DMS79 (cell line): ENCODE measurements around the gene SRRM2.

Experiments
- DNase-seq: peaks from one replicate; lab custom pipeline; 2025; lab: John Stamatoyannopoulos, UW

Gene SRRM2

DNA sequence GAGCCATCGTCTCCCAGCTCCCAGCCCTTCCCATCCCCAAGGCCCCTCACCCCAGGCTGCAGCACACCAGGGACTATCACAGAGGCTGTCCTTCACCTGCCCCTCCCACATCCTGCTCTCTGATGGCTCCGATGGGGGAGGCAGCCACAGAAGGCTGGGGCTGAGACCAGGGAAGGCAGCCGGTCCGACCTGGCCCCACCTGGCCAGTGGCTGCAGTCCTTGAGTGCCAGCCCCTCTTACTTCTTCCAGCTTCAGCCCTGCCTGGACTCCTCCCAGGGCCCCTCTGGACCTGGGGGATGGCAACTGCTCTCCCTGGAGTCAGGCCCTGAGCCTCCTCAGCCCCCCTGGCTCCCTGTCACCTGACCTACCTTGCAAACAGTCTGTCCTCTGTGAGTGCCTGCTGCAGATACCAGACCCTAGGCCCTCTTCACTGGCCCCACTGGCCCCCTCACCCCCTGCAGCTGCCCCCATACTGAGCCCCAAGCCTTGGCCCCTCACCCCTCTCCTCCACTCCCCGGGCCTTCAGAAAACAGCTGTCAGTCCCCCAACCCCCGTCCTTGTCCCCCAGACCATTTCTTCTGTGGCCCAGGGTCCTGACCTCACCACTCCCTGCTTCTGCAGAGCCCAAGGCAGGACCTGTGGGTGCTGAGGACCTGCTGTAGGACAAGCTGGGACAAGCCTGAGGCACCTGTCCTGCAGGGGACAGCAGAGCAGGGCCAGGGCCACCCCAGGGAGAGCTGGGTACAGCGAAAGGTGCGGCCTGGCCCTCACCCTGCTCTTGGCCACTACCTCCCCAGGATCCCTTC, 12.6 kb upstream of the SRRM2 start:
- DNase-seq: no peak

DNA sequence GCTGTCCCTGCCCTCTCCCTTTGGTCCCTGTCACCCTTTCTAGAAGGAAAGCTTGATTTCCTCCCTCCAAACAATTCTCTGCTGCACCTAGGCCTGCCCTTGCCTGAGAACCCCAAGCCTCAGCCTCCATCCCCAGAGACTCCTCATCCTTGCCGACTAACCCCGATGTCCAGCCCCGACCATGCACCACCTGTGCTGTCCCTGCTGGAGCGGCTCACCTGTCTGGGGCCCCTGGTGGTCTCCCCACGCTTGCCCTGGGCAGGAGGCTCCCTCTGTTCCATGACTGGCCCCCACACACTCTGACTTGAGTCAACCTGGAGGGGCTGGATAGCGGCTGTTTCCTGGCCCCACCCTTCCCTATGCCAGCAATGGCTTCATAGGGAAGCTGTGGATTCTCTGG, 12.0 kb upstream of the SRRM2 start:
- no peak for DNase-seq

DNA sequence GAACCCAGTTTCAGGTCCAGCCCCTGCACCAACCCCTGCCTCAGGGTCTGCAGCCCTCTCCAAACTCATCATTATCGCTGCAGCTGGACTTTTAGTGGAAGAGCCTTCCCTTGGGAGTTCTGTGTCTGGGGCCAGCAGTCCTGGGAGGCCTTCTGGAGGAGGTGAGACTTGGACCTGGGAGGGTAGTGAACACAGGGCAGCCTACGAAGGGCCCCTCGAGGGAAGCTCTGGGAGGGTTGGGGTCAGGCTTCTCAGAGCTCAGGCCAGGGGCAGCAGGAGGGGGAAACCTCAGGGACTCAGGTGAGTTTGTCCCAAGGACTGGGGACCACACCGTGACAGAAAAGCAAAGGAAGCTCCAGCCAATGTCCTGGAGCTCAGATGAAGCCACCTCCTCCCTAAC, 11.3 kb upstream of the SRRM2 start:
- DNase-seq: no peak

DNA sequence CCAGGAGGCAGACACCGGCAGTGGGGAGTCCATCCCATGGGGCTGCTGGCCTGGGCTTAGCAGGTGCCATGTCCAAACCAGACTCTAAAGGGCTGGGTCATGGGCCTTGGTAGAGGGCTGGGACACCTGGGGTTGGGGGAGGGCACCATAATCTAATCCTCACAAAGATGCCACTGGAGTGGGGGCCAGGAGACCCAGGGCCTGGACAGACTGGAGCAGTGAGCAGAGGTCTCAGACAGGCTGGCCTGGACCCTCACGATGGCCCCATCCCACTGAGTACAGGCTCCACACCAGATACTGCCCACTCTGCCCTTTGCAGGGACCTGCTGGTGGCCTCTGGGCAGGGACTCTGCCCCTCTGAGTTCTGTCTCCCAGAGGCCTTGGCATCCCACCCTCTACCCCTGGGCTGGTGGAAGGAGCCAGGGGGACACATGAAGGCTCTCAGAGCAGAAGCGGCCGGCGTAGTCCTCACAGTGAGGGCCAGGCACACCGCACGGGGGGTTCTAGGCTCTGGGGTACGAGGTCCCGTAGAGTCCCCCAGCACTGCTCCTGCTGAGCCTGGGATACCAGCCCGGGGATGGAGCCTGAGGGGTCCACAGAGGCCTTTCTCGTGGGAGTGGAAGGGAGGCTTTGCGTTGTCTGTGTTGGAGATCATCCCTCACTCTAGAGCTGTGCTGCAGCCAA, 10.0 kb upstream of the SRRM2 start:
- DNase-seq: no peak

DNA sequence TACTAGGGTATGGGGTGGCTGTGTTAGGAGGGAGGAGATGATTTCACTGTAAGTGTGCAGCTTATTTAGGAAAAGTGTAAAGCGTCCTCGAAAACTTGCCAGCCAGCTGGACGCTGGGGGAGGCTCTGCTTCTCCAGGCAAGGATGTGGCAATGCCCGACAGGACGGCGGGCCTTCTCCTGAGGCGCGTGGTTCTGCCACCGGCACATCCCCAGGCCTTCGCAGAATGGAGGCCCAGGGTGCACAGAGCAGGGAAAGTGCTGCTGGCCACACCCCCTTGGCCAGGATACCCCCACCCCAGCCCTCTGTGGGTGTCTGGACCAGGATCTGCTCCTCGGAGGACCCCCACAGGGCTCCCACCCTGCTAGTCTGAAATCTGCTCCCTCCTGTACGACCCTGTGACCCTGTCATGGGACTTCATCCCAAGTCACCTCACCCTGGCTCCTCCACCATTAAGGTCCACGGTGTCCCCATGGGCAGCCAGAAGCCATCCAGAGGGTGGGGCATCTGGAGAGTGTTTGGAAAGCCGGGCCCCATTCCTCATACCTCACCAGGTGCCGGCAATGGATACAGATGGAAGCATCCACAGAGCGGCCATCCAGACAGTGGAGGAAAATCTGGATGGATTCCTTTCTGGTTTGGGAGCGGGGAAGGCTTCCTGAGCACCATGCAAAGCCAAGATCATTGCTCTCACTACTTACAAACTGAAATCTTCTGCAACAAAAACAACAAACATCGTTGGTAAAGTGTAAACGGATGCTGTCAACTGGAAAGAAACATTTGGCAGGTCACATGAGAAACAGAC, 9.2 kb upstream of the SRRM2 start:
- no peak for DNase-seq

DNA sequence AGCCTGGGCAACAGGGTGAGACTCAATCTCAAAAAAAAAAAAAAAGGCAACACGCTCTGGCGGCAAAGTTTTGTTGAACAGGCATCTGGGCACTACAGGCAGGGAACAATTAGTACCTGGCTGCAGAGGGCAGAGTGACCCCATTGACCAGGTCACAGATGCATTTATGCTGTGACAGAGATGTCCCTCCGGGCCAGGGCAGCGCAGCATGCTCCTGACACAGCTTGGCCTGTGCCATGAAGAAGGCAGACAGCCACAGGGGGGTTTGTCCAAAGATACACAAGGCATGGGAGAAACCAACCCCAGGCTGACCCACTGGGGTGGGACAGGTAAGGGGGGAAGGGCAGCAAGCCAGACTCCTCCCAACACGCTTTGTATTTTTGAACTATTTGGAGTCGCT, 7.7 kb upstream of the SRRM2 start:
- no peak for DNase-seq

DNA sequence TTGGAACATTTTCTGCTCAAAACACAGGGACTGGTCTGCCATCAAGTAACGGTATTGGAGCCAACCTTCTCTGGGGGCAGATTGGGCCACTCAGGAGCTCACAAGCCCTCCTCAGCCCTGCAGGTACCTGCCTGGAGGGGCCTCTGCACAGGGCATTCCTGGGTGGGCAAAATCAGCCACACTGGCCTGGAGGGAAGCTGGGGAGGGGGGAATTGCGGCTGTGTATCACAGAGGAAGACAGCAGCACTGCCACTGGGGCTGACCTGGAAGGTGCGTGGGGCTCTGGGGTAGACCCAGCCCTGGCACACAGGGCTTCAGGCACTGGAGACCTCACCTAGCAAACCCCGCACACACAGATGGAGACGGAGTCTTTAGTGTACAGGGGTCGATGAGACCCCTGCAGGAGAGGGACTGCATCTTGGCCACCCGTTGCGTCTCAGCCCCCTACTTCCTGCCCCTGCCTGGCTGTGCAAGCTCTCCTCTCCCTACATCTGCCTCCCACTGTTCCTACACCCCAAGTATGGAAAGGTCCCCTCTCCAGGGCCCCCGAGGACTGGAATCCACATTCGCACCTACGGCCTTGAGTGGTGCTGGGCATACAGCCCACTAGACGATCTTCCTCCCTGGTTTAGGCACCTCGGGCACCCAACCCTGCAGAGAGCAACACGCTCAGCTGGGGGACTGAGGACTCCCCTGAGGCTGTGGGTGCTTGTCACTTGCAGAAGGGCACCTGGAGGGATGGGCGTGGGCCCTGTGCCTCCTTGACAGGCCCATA, 7.1 kb upstream of the SRRM2 start:
- no peak for DNase-seq

DNA sequence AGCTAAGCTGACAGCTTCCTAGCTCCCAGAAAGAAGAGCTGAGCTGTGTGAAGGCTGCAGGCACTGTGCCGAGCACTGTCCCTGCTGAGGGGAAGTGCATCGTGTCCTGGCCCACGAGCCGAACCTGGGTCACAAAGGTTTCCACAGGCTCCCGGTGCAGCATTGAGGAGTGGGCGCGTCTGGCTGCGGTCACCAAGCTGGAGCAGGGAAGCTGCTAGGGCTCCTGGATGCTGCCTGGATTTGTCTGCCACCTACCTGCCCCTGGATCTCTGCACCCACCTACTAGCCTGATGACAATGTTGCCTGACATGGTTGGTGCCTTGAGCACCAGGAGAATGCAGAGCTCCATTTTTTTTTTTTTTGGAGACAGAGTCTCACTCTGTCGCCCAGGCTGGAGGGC, 6.5 kb upstream of the SRRM2 start:
- no peak for DNase-seq

DNA sequence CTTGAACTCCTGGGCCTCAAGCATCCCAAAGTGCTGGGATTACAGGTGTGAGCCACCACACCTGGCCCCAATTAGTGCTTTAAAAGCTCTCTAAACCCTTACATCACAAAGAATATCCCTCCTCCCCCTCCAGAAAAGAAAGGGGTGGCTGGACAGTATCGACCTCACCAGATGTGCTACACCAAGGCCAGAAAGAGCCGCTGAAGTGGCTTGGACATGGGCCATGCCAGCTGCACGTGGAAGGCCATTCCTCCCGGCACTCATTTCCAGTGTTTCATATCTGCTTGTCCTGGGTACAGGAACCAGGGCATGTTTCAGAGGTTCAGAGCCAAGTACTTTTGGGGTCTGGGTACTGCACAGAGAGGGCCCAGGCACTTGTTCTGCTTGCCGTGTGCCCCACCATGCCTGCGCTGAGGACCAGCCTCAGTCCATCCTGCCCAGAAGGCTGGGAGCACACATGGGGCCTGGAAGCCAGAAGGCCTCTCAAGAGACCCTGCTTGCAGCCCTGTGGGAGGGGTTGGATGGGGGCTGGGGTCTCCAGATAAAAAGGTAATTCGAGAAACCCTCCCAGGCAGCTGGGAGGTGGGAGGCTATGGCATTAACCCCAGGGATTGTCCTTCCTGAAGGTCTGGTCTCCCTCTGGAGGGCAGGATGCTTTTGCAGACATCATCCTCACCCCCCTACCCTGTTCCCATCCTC, 3.5 kb upstream of the SRRM2 start:
- DNase-seq: no peak

DNA sequence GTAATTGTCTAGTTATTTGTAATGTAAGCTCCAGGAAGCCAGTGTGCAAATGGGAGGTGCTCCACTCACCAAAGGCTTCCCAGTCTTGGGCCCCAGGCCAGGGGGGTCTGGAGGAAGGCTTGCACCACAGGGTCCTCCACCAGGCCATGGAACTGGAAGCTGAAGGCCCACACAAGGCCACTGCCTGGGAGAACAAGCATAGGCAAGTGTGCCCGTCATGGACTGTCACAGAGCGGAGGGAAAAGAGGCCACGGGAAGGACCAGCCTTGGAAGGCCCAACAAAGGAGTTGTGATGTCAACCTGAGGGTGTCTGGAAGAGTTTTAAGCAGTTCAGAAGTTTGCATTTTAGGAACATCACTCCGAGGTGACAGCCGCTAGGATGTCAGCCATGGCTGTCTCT, 3.0 kb upstream of the SRRM2 start:
- DNase-seq: no peak

DNA sequence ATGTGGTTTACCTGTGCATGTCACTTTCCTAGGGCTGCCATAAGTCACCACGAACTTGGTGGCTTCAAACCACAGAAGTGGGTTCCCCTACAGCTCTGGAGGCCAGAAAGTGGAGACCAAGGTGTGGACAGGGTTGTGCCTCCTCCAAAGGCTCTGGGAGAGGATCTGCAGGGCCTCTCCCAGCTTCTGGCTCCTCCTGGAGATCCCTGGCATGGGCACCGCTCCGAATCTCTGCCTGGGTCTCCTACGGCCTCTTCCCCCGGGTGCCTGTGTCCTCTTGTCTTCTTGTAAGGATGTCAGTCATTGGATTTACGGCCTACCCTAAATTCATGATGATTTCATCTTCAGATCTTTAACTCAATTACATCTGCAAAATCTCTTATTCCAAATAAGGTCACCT, 2.5 kb upstream of the SRRM2 start:
- DNase-seq: no peak

DNA sequence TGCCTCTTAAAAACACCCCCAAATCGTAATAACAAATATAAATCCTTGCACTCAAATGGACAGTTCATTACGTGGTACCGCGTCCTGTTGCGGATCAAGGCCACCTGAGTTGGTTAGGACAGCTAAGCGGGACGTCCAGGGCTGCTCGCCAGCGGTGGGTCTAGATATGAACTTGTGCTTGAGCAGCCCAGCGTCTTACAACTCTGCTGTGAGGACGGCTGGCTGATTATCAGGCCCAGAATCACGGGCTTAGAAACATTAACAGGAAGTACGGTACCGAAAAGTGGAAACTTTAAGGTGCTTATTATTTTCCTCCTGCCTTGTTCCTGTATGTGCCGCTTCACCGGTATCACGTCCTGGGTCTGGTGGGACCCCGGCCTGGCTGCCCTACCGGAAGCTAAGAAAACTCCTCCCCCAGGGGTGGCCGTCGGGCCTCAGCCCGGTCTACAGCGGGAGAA, 832 bp upstream of the SRRM2 start:
- DNase-seq: no peak

DNA sequence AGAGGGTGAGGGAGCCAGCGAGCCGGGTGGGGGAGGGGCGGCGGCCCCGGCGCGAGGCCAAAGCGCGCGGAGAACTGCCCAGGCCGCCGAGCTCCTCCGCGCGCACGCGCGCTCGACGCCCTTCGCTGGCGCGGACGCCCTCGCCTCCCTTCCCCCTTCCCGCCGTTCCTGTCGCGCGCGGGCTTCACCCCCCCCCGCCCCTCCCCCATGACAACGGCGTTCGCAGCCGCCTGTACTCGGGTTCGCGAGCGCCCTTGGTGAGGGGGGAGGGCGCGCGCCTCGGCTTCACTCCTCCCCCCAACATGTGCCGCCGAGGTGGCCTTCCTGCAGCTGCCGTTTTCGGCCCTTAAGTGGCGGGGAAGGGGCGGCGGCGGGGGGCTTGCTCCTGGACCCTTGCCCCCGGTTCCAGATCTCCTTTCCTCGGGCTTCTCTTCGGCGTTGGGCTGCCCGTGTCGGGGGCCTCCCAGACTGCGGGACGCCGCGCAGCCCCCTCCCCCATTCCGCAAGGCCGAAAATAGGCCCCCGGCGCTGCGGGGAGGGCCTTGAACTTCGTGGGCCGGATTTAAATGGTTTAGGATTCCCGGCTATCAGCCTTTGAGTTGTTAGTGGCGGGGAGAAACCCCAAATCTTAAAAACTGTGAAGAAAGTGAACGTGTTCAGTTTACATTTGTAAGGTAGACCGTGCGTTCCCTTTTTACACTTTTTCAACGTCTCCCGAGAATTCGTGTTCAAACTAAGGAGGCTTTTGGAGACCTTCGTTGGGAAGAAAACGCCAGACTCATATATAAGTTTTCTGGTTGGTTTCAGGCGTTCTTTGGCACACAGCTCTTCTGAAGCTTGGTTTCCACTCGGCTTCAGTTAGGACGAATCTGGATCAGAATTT, 653 bp downstream of the SRRM2 start:
- DNase-seq: peak; percentile 57

DNA sequence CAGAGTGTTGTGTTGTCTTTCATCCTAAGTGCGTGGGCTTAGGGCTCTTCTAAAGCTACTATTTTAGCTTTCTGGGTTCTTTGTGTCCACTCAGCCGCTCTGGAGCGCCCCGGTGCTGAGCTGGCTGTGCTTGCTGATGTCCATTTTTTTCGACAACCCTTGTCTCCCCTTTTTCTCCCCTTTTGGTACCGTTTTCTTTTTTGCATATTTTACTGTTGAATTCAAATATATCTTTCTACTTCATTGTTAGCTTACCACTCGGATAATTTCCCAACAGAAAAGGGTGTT, 1.2 kb downstream of the SRRM2 start:
- no peak for DNase-seq

DNA sequence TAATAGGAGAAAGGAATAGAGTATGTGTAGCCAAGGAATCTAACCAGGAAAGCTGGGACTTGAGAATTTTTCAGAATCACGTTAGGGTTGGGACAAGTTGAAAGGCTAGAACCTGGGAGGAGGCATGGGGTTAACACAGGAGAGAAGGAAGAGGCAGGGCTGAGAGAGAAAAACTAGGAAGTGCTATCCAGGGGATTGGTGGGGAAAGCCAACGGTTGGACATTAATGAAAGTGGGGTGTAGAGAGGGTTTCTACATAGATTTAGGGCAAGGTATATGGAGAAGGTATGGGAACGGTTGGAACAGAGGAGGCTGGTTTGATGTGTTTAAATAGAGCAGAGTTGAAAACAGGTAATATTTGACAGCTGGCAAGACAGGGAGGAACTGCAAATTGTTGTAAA, 2.7 kb downstream of the SRRM2 start:
- DNase-seq: no peak

DNA sequence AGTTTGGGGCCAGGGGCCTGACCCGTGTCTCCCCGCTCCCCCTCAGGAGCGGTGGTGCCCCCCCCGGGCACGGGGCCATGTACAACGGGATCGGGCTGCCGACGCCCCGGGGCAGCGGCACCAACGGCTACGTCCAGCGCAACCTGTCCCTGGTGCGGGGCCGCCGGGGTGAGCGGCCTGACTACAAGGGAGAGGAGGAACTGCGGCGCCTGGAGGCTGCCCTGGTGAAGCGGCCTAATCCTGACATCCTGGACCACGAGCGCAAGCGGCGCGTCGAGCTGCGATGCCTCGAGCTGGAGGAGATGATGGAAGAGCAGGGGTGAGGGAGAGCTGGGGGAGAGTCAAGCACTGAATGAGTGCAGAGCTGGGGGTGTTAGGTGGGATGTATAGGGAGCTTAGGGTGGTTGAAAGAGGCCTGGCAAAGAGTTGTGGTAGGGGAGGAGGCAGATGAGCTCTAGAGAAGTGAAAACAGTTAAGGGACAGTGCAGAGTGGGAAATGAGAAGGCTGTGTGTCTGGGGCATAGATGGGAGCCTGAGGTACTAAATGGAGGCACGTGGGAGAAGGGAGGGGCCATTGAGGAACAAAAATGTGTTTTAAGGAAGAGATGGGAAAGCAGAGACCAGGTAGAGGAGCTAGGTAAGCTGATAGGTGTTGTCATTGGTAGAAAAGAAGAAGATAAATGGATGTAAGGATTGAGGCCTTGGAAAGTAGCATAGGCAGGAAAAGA, 4.0 kb downstream of the SRRM2 start:
- DNase-seq: no peak

DNA sequence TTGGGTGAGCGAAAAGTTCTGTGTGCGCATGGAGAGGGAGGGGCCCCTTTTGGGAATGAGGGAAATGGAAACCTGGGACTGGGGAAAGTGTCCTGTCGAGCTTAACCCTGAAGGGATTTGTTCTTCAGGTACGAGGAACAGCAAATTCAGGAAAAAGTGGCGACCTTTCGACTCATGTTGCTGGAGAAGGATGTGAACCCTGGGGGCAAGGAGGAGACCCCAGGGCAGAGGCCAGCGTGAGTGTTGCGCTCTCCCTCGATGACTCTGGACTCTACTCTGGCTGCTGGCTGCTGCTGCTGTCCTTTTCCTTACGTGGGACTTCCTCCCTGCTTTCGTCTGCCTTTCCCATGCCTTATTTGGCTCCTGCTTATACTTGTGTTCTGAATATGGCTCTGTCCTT, 4.9 kb downstream of the SRRM2 start:
- no peak for DNase-seq

DNA sequence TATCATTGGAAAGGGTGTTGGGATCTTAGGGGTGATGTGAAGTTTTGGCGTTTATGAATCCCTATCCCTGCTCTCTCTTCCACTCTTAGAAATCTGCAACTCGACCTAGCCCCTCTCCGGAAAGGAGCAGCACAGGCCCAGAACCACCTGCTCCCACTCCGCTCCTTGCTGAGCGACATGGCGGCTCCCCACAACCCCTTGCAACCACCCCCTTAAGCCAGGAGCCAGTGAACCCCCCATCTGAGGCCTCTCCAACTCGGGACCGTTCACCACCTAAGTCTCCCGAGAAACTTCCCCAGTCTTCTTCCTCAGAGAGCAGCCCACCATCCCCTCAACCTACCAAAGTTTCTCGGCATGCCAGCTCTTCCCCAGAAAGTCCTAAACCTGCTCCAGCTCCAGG, 9.0 kb downstream of the SRRM2 start:
- no peak for DNase-seq

DNA sequence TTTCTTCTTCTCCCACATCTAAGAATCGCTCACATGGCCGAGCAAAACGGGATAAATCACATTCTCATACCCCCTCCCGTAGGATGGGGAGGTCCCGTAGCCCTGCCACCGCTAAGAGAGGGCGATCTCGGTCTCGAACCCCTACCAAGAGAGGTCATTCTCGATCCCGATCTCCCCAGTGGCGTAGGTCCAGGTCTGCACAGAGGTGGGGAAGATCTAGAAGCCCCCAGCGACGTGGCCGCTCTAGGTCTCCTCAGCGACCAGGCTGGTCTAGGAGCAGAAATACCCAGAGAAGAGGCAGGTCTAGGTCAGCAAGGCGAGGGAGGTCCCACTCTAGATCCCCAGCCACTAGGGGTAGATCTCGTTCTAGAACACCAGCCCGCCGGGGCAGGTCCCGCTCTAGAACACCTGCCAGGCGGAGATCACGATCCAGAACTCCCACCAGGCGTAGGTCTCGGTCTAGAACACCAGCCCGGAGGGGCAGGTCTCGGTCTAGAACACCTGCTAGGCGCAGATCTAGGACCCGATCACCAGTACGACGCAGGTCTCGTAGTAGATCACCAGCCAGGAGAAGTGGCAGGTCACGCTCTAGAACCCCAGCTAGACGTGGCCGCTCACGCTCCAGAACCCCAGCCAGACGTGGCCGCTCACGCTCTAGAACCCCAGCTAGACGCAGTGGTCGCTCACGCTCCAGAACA, 9.6 kb downstream of the SRRM2 start:
- DNase-seq: no peak
